Stimulated activated CD8-positive, alpha-beta memory T cell treated with anti-CD3 and anti-CD28 coated beads, Interleukin-4, amount 100 ng/mL, for 24 hours (primary cell): ENCODE measurements around the gene CGAS.
"Not testable (repeated sequence)": the region's sequence is repeated elsewhere in the genome, so short reads cannot be mapped to it uniquely, and the experiment has no call there.

Experiments
- DNase-seq: peaks from one replicate; pipeline ENCODE4 v3.0.0-alpha.2; 2020; ENCODE audit warnings: low read depth

The CGAS gene

GRCh38 chr6:73452107-73452461, at the start of gene CGAS:
Gene CGAS (minus strand): TSS chr6:73452297. CDS start chr6:73452181, 116 bp downstream.
- peak; percentile 63 for DNase-seq

- no peak for DNase-seq
These were observed 45.8 kb upstream of the CGAS start for GRCh38 chr6:73497915-73498314.

DNA sequence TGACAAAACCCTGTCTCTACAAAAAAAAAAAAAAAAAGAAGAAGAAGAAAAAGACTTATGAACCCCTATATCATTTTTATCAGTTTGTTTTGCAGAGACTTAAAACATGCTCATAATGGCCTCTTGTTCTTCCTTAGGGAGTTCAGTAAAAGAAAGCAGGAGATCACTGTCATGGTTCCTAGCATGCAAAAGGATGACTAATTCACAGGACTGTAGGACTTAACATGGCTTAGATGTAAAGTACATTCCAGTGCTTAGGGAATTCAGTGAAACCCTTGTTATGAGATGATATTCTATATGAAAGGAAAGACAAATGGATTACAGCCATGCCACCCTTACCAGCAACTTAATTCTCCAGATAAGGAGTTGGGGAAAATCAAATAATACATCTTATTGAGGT, 39.3 kb upstream of the CGAS start:
- no peak for DNase-seq

DNA sequence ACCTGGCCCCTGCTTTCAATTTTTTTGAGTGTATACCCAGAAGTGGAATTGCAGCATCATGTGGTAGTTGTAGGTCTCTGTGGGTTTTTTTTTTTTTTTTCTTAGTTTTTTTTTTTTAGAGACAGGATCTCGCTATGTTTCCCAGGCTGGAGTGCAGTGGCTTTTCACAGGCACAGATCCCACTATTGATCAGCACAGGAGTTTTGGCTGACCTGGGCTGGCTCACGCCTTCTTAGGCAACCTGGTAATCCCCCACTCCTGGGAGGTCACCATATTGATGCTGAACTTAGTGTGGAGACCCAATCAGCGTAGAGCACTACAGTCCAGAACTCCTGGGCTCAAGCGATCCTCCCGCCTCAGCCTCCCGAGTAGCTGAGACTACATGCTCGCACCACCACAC, 35.4 kb upstream of the CGAS start:
- no peak for DNase-seq

- no peak for DNase-seq
These were observed 32.3 kb upstream of the CGAS start for GRCh38 chr6:73484438-73484837.

GRCh38 chr6:73481969-73482368, 29.9 kb upstream of the CGAS start:
- no peak for DNase-seq

GRCh38 chr6:73477407-73477806, 25.3 kb upstream of the CGAS start:
- no peak for DNase-seq

DNA sequence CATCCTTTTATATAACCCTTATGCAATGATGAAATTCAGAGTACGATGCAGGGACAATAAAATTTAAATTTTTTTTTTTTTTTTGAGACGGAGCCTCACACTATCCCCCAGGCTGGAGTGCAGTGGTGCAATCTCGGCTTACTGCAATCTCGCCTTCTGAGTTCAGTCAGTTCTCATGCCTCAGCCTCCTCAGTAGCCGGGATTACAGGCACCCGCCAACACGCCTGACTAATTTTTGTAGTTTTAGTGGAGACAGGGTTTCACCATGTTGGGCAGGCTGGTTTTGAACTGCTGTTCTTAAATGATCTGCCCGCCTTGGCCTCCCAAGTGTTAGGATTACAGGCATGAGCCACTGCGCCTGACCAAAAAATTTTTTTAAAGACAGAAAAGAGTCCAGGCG, 24.6 kb upstream of the CGAS start:
- DNase-seq = no peak

GRCh38 chr6:73471686-73472290, 19.7 kb upstream of the CGAS start:
- DNase-seq = no peak

GRCh38 chr6:73461537-73462350, 9.6 kb upstream of the CGAS start, which contains the start of gene MTO1:
Gene MTO1 (plus strand): TSS chr6:73461737. CDS start chr6:73461855, 118 bp downstream.
- peak; percentile 73 for DNase-seq

- no peak for DNase-seq
These were observed 8.0 kb upstream of the CGAS start for GRCh38 chr6:73460056-73460455.

DNA sequence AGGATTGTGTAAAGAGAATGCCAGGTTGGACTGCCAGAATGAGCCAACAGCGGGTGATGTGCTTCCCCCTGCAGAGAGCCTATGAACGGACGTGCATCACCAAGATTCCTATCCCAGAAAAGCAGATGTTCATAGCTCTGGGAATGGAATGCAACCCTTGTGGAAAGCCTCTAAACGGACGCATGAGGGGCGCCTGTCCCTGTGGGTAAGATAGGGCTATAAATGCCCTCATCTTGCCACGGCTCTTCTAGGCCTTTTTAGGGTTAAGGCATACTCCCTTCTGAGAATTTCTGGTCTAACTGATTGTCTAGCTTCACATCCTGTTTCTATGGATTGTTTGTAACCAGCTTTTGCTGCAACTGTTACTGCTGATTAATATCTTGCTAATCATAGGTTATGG, 7.4 kb upstream of the CGAS start:
- DNase-seq = not testable (repeated sequence)

DNA sequence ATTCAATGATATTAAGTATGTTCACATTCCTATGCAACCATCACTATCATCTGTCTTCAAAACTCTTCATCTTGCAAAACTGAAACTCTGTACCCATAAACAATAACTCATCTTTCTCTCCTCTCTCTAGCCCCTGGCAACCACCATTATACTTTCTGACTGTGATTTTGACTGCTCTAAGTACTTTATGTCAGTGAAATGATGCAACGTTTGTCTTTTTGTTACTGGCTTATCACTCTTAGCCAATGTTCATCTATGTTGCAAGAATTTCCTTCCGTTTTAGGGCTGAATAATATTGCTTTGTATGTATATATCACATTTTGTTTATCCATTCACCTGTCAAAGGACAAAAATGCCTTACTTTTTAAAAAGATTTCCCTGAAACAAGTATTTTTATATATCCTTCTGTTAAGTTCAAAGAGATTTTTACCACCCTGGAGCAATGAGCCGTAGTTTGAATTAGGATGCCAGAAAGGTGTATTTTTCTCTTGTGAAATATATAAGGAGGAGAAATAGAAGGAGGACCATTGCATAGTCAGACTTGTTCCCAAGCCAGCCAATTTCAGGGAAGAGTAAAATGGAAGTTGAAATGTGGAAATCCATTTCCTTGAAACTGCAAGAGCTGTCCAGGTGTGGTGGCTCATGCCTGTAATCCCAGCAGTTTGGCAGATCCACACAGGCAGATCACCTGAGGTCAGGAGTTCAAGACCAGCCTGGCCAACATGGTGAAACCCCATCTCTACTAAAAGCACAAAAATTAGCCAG, 4.0 kb upstream of the CGAS start:
- no peak for DNase-seq

- DNase-seq = peak; percentile 26
These were observed 632 bp downstream of the CGAS start for GRCh38 chr6:73451223-73452106.

- no peak for DNase-seq
These were observed 8.5 kb downstream of the CGAS start for GRCh38 chr6:73443555-73443954.

- DNase-seq = no peak
These were observed 16.9 kb downstream of the CGAS start for GRCh38 chr6:73435236-73435635.

DNA sequence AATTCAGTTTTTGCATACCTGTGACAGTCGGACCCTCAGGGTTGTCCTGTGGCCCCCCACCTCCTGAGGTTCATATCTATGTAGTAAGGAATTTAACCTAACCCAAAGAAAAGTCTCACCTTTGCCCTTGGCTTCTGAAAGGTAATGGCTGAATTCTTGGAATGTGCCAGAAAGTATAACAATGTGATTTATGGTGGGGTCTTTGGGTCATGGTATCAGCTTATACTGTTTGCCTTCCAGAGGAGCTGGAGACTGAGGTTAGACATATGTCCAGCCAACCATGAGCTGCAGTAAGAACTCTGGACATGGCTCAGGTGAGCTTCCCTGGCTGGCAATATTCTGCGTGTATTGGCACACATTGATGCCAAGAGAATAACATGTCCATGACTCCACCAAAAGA, 30.6 kb downstream of the CGAS start:
- DNase-seq = no peak

- no peak for DNase-seq
These were observed 33.9 kb downstream of the CGAS start for GRCh38 chr6:73418081-73418741.

- no peak for DNase-seq
These were observed 39.0 kb downstream of the CGAS start for GRCh38 chr6:73413102-73413501.

DNA sequence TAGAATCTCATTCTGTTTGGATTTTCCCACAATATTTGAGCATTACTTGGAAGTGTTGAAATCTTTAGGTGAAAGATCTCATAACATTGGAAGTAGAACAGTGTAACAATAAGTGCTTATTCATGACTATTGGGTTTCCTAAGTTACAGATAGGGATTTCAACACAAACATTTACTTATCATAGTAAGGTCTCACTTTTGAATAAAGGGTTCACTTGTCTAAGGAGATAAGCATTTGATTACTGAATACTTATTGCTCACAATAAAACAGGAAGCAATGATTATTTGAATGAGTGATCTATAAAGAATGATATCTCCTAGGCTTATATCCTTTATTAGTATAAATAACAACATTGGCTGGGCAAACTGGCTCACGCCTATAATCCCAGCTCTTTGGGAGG, 42.7 kb downstream of the CGAS start:
- no peak for DNase-seq

DNA sequence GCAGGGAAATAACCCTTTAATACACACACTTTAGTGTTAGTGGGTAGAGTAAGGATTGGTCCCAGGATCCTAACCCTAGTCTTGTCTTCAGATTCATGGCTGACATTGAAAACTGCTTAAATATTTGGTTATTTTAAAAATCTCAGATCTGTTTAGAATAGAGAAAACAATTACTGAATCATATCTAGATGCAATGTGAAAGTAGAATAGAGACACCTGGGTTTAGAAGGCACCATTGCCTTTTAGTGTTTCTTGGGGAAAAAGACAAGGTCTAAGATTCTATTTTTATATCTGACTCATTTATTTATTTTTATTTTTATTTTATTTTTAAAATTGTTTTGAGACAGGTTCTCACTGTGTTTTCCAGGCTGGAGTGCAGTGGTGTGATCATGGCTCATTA, 51.4 kb downstream of the CGAS start:
- DNase-seq = no peak
